NCI-H128 (cell line): ENCODE results near the gene ATG7.

Experiments
- DNase-seq: peaks from one replicate; lab custom pipeline; 2025; ENCODE audit not compliant: unreplicated experiment; lab: John Stamatoyannopoulos, UW

The ATG7 gene

DNA sequence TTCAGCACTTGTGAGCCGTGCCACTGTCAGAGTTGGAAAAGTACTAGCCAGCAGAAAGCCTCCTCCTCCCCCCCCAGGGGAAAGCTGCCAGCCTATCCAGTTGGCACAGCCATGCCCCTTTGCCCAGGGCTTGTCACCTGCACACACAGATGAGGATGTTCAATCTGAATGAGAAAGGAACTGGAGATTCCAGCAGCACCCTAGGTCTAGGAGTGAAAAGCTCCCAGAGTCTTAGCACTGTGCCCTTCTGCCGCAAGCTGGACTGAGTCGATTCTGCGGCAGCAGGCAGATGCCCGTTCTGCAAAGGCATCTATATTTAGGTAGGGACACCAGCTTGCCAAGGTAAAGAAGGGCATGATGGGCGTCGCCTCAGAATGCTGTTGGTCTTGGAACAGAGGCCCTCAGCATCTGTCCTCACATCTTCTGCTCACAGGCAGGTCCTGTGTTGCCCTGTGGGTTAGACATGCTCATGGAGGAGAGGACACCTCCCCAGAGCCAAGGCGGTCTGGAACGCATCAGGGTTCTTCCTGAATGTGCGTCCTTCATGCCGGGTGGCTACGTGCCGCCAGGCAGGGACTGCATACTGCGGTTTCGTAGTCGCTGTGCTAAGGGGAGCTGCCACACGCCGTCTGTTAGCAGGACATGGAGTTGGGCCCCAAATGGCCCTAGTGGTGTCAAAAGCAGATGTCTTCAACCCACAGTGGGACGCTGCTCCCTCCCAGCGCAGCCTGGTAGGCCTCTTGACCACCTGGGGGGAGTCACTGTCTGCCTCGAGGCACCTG lies 262.0 kb downstream of the ATG7 start:
- no peak for DNase-seq

GRCh38 chr3:11534793-11535101 lies 262.6 kb downstream of the ATG7 start:
- DNase-seq, result no peak

DNA sequence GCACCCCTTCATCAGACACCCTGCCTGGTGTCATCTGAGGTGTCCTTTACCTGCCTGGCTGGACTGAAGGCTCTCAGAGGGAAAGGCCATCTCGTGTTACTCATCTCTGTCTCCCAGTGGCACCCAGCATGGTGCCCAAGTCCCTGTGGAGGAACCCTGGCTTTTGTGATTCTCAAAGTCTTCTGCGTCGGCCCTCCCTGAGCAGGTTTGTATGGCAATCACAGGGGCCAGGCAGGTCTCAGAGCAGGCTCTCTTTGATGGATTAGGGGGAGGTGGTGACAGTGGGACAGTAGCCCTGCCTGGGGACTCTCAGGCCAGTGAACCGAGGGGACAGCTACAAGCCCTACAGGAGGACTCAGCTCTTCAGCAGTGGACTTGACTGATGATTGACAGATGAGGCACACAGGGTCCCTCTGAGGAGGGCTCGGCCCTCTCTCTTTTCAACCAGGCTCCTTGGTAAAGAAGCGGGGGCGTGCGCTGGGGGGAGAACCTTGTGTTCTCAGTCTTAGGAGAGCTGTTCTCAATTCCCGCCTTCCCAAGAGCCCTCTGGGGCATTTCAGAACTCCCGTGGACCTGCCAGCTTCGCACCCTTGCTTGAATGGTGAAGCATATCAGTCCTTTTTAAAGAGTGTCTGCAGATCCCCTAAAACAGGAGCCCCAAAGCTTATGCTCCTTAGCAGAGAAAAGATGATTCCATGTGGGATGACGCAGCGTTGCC lies 263.2 kb downstream of the ATG7 start:
- no peak for DNase-seq

GRCh38 chr3:11536132-11536935 lies 264.1 kb downstream of the ATG7 start:
- DNase-seq, result no peak

DNA sequence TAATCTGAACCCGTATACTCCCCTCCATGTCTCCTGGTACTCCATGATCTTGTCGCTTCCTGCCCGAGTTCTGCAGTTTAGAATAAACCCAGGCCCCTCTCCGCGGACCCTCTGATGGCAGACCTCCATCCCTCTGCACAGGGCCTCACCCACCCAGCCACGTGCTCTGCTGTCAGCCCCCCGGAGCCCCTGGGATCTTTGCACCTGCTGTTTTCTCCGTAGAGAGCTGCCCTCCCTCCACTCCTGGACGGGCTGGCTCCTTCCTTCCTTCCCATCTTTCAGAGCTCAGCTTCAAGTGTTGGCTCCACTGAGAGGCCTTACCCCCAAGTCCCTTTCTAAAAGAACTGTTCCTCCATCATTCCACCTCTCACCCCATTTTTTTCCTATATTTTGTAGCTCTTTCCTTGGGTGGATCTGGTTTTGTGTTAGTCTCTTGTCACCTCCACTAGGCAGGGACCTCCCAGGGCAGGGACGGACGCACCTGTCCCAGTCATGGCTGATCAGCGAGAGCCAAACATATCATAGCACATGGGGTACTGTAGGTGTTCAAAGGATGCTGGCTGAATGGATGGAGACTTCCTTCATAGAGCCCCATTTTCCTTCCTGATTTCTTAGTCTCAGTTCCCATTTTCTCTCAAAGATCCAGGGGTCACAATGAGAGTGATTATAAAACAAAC lies 264.9 kb downstream of the ATG7 start:
- DNase-seq, result no peak

DNA sequence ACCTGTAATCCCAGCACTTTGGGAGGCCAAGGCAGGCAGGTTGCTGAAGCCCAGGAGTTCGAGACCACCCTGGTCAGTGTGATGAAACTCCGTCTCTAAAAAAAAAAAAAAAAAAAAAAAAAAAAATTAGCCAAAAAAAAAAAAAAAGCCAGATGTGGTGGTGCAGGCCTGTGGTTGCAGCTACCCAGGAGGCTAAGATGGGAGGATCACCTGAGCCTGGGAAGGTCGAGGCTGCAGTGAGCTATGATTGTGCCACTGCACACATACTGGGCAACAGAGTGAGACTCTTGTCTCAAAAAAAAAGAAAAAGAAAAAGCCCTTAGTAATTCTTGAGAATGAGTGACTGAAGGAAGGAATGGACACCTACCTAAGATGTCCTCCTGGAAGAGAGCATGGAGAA lies 266.4 kb downstream of the ATG7 start:
- no peak for DNase-seq

DNA sequence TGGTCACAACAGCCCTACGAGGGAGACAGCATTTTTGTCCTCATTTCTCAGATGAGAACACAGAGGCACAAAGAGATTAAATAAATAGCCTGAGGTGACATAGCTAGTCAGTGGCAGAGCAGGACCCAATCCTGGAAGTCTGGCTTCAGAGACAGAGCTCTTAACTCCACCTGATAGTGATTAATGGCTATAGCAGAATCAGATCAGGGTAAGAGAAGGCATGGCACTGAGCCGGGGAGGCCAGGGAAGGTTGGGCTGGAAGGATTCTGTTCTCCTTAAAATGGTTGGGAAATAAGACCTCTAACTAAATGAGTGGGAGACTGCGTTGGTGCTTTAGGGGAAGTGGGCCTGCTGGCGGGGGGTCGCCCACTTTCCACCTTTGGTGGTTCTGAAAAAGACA lies 267.0 kb downstream of the ATG7 start:
- no peak for DNase-seq

GRCh38 chr3:11539677-11540076 lies 267.5 kb downstream of the ATG7 start:
- peak; percentile 15 for DNase-seq

DNA sequence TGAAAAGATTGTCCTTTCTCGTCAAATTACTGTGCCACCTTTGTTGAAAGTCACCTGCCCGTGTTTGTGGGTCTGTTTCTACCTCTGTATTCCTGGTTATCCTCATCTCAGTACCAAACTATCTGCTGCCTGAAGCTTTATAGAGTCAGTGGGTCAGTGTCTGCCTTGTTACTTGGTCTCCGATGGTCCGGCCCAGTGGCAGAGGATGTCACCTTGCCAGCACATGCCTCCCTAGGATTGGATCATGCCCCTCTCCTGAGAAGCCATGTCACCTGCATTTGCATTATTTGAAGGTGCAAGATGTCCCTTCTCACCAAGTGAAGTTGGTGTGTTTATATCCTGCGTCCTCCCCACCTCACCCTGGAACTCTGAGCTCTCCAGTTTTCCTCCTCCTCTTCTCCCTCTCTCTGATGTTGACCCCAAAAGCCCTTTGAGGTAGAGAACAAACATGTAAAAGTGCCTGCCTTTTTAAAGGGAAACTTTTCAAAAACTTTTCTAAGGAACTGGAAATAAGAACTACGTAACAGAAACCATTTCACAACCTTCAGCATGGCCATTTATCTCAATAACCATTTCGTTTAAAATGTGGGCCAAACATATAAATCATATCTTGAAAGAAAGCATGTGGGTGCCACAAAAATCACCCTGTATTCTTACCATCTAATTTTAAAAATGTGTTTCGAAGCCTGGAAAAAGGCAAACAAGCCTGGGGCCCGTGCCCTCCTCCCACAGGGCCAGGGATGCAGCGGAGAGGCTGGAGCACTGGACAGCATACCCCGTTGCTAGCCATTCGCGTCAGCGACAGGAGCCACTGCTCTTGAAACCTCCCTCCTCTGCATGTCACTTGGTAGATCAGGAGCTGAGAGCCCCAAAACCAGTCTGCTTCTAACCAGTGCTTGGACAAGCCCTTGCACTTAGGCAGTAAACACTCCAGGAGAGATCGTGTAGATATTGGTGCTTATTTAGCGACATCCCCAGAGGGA lies 269.4 kb downstream of the ATG7 start:
- no peak for DNase-seq

GRCh38 chr3:11542551-11542950 lies 270.4 kb downstream of the ATG7 start:
- no peak for DNase-seq

DNA sequence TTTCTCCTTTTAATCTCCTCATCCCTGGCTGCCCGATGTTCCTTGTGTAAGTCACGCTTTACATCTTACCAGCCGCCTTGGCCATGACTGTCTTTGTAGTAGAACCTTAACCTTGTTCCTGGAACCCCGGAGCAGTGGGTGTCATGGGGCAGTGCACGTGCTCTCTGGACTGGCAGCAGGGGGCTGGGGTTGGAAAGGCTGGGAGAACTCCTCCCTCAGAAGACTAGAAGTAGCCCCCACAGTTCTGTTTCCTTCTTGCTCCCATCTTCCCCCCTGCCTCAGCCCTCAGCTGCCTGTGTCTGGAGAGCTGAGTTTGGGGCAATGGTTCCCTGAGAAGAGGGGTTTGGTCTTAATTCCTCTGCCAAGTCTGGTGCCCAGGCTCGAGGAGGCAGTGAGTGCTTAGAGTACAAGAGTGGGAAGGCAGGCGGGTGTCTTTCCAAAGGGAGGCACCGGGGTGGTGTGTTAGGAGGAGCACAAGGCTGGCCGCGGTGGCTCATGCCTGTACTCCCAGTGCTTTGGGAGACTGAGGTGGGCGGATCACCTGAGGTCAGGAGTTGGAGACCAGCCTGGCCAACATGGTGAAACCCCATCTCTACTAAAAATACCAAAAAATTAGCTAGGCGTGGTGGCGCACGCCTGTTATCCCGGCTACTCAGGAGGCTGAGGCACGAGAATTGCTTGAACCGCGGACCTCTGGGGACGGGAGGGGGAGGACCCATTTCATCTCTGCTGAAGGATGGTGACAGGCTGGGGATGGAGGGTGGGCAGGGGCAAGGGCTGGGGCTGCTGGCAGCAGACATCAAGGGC lies 271.1 kb downstream of the ATG7 start:
- no peak for DNase-seq

DNA sequence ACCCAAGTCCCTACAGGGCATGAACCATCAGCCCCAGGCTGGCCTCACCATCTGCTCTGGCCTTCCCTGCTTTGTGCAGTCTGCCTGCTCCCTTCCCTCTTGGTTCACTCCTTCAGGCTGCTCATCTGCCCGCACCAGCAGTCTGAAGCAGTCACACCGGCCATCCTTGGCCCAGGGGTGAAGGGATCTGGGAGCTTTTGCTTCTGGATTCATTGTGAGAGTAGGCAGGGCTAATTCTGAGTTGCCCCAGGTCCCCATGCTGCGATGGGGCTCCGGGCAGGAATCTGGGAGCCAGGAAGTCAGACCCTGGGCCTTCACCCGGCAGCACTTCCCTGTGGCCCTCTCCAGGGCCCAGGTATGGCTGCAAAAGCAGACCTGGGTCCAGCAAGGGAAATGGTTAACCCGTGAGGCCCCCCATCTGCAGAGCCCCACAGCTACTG lies 271.8 kb downstream of the ATG7 start:
- DNase-seq, result no peak

GRCh38 chr3:11544412-11545181 lies 272.4 kb downstream of the ATG7 start:
- no peak for DNase-seq

GRCh38 chr3:11545186-11545851 lies 273.1 kb downstream of the ATG7 start:
- no peak for DNase-seq

DNA sequence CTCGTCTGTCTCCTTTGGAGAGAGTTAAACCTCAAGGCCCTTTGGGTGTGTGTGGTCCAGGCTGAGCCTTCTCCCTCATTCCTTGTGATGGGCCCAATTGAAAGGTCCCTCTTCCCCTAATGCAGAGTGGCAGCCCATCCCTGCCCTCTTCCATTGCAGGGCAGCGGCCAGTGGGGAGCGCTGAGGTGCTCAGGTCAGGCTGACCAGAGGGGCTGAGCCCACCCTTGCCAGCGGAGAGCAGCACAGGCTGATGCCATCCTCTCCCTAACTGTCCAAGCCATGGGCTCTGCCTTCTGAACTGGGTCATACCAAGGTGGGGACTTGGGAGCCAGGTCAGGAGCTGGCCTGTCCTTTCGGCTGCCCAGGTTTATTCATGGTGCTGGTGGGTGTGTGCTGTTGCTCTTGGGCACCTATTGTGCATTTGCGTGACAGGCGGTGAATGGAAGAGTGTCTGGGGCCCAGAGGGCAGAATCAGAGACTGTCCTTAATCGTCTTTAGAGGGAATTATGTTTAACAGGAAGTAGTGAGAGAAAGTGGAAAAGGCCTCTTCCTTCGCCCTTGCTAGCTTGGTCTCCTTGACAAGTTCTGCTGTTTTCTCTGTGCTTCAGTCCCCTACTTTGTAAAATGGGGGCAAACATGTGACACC lies 274.6 kb downstream of the ATG7 start:
- no peak for DNase-seq

- no peak for DNase-seq
Measured at GRCh38 chr3:11547498-11547897, 275.3 kb downstream of the ATG7 start.

DNA sequence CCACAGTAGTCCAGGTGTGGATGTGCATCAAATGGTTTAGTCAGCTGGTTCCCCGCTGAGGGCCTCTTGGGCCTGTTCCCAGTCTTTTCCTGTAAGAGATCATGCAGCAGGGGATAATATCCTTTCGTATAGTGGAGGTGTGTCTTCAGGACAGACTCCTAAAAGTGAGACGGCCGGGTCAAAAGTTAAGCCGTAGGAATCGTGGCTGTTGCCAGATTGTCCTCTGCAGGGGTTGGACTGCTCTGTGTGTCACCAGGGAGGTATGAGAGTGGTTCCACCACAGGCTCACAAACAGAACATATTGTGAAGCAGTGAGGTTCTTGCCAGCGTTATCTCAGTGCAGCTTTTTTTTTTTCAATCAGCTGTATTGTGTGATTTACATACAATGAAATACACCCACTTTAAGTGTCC lies 276.5 kb downstream of the ATG7 start:
- DNase-seq, result peak; percentile 4
